ENCODE measurements around the gene NPAS1. TPM values are rescaled to one million over a fixed set of nuclear protein-coding genes. Genes with fewer than 3 reads are reported as not detected.

The NPAS1 gene
- total RNA-seq, 2 donors from 2014 or later = 0.39 TPM; not detected in 1

- DNase-seq (ENCODE audit: low spot score) = no peak
- Histone ChIP-seq H3K36me3 (no peaks in the 10 kb centered on the region), H3K27ac (no peak overlapping the region), H3K9me3 (no peaks in the 10 kb centered on the region), H3K27me3 (no peaks in the 10 kb centered on the region), H3K4me1 (no peaks in the 10 kb centered on the region), H3K4me3 (no peak overlapping the region)
- no peak for TF ChIP-seq CTCF (IDR thresholded peaks at IDR 0.05)
These were observed 21.2 kb downstream of the NPAS1 start for GRCh38 chr19:47040869-47041268.

- Histone ChIP-seq H3K36me3 (no peaks in the 10 kb centered on the region), H3K27ac (no peak overlapping the region), H3K4me3 (no peak overlapping the region), H3K9me3 (no peaks in the 10 kb centered on the region), H3K27me3 (no peaks in the 10 kb centered on the region), H3K4me1 (peaks cover 0 to 5% of the 10 kb centered on the region in 2 donors)
- DNase-seq (ENCODE audit: low spot score) = no peak
- TF ChIP-seq CTCF (IDR thresholded peaks at IDR 0.05) = no peak
These were observed 25.6 kb downstream of the NPAS1 start for GRCh38 chr19:47044946-47045866.

GRCh38 chr19:47045867-47046470 lies 26.3 kb downstream of the NPAS1 start:
- Histone ChIP-seq H3K27me3 (no peaks in the 10 kb centered on the region), H3K4me1 (peaks cover 0 to 5% of the 10 kb centered on the region in 2 donors), H3K36me3 (no peaks in the 10 kb centered on the region), H3K4me3 (no peak overlapping the region), H3K27ac (no peak overlapping the region), H3K9me3 (no peaks in the 10 kb centered on the region)
- DNase-seq (ENCODE audit: low spot score) = no peak
- TF ChIP-seq CTCF (IDR thresholded peaks at IDR 0.05) = no peak

- peak overlapping the region; percentile 82 to 100 for H3K4me3 ChIP-seq
- TF ChIP-seq CTCF (IDR thresholded peaks at IDR 0.05) = no peak
- H3K4me1 ChIP-seq = peaks cover 0 to 5% of the 10 kb centered on the region in 2 donors
- peak overlapping the region in 1 of 2 donors; percentile 19 for H3K27ac ChIP-seq
- H3K27me3 ChIP-seq = no peaks in the 10 kb centered on the region
- no peak for DNase-seq (ENCODE audit: low spot score)
- no peaks in the 10 kb centered on the region for H3K36me3 ChIP-seq
- H3K9me3 ChIP-seq = no peaks in the 10 kb centered on the region
These were observed 27.7 kb downstream of the NPAS1 start for GRCh38 chr19:47047272-47047762.

GRCh38 chr19:47047763-47048405 lies 28.2 kb downstream of the NPAS1 start:
- Histone ChIP-seq H3K9me3 (no peaks in the 10 kb centered on the region), H3K4me1 (peaks cover 0 to 5% of the 10 kb centered on the region in 2 donors), H3K4me3 (peak overlapping the region; percentile 82 to 100), H3K27ac (peak overlapping the region; percentile 82 to 85), H3K27me3 (no peaks in the 10 kb centered on the region), H3K36me3 (no peaks in the 10 kb centered on the region)
- TF ChIP-seq CTCF (IDR thresholded peaks at IDR 0.05) = no peak
- DNase-seq (ENCODE audit: low spot score) = peak; percentile 83
